HepG2 (cell line): ENCODE measurements around the gene TECTB. TPM values are rescaled to one million over a fixed set of nuclear protein-coding genes. Genes with fewer than 3 reads are reported as not detected.

Experiments used
- ARHGAP35 ChIP-seq: sonication (generic); formaldehyde crosslinking; IDR thresholded peaks from 2 replicates; pipeline ENCODE4 v1.9.0; 2022; ENCODE audit warnings: mild to moderate bottlenecking, inconsistent platforms, moderate library complexity, missing genetic modification reagents, borderline replicate concordance
- BHLHE40 ChIP-seq: IDR thresholded peaks from 2 replicates; pipeline ENCODE4 v1.6.1; 2011; ENCODE audit warnings: low read length, improper control_type of control experiment
- ELF1 ChIP-seq: sonication (generic); formaldehyde crosslinking; IDR thresholded peaks from 2 replicates; pipeline ENCODE4 v1.4.0; 2020; ENCODE audit warnings: missing genetic modification reagents
- FOXC1 ChIP-seq: sonication (generic); formaldehyde crosslinking; IDR thresholded peaks from 2 replicates; pipeline ENCODE4 v1.8.0; 2022; ENCODE audit warnings: mild to moderate bottlenecking, missing genetic modification reagents, borderline replicate concordance
- GLMP ChIP-seq: sonication (generic); formaldehyde crosslinking; IDR thresholded peaks from 2 replicates; pipeline ENCODE4 v1.9.0; 2021; ENCODE audit warnings: missing genetic modification reagents, mild to moderate bottlenecking, borderline replicate concordance
- MAFG ChIP-seq: sonication (generic); formaldehyde crosslinking; IDR thresholded peaks from 2 replicates; pipeline ENCODE4 v1.5.1; 2020; ENCODE audit warnings: mild to moderate bottlenecking, missing genetic modification reagents
- MAX ChIP-seq: IDR thresholded peaks from 2 replicates; pipeline ENCODE4 v1.6.1; 2012; ENCODE audit warnings: inconsistent platforms
- MXD4 ChIP-seq: IDR thresholded peaks from 2 replicates; pipeline ENCODE4 v1.6.1; 2016; ENCODE audit warnings: mild to moderate bottlenecking, missing biosample characterization, missing genetic modification reagents
- SMYD3 ChIP-seq: sonication (generic); formaldehyde crosslinking; IDR thresholded peaks from 2 replicates; pipeline ENCODE4 v1.8.1; 2023; ENCODE audit warnings: mild to moderate bottlenecking, missing genetic modification reagents
- TCF12 ChIP-seq, 2 experiments: fragments of 450-650 bp in 1 of 2; sonication (generic) in 1 of 2; formaldehyde crosslinking in 1 of 2; IDR thresholded peaks; 2 replicates each; pipeline versions ENCODE4 v1.6.1 to v1.8.0; 2017 to 2022; ENCODE audit warnings: antibody characterized with exemption in 1 of 2, mild to moderate bottlenecking in 1 of 2, missing genetic modification reagents in 1 of 2, moderate library complexity in 1 of 2
- ZBTB4 ChIP-seq: sonication (generic); formaldehyde crosslinking; IDR thresholded peaks from 2 replicates; pipeline ENCODE4 v1.4.0; 2020; ENCODE audit warnings: missing genetic modification reagents, mild to moderate bottlenecking, borderline replicate concordance
- ZBTB46 ChIP-seq: sonication (generic); formaldehyde crosslinking; IDR thresholded peaks from 2 replicates; pipeline ENCODE4 v1.4.0; 2020; ENCODE audit warnings: mild to moderate bottlenecking, missing genetic modification reagents, borderline replicate concordance
- ZKSCAN1 ChIP-seq: fragments of 150-350 bp; IDR thresholded peaks from 2 replicates; pipeline ENCODE4 v1.6.1; 2014; ENCODE audit warnings: low read length
- ZNF839 ChIP-seq: sonication (generic); formaldehyde crosslinking; IDR thresholded peaks from 2 replicates; pipeline ENCODE4 v1.4.0; 2020; ENCODE audit warnings: missing genetic modification reagents, mild to moderate bottlenecking, borderline replicate concordance
- ZNF891 ChIP-seq: sonication (generic); formaldehyde crosslinking; IDR thresholded peaks from 2 replicates; pipeline ENCODE4 v1.5.0; 2020; ENCODE audit warnings: mild to moderate bottlenecking, missing genetic modification reagents
- polyA plus RNA-seq, 8 experiments: library from polyadenylated mRNA; depleted of rRNA in 3 of 8; stranded (reverse) in 7 of 8; unstranded in 1 of 8; fragments of >200 nt; fragmentation: Illumina TruSeq in 4 of 8; extraction: Trizol in 4 of 8; gene quantifications; 2 replicates each; pipeline versions ENCODE4 v1.2.1 to v1.2.3, GENCODE V29; 2011 to 2016; ENCODE audit warnings: low read depth in 4 of 8, missing spikeins in 1 of 8, mixed read lengths in 1 of 8; ENCODE audit not compliant: insufficient read depth in 1 of 8
- total RNA-seq, 5 experiments: library from RNA; depleted of rRNA; stranded (reverse); fragments of >200 nt; fragmentation: Illumina TruSeq; extraction: Trizol; gene quantifications; 2 replicates each; pipeline ENCODE4 v1.2.3, GENCODE V29; 2016; ENCODE audit warnings: low read depth in 1 of 5

Gene TECTB
- total and polyA plus RNA-seq, 2 of the 13 experiments (the other 11 are each of a cell fraction or from before 2014, with no cell fraction given): 0.78 to 1.8 TPM

GRCh38 chr10:112314822-112315474, 31.7 kb downstream of the TECTB start (continued):
- TF ChIP-seq ZBTB4: no peak
- no peak for TF ChIP-seq ZNF891 (CRISPR knock-in tag)
- TF ChIP-seq SMYD3 (CRISPR knock-in tag): no peak
- 0 out of 2 replicates have a peak, but pooled peaks have one; percentile 26 for TF ChIP-seq MXD4
- no peak for TF ChIP-seq MAX
- TF ChIP-seq ZBTB46 (CRISPR knock-in tag): no peak
- TF ChIP-seq FOXC1 (CRISPR knock-in tag): 0 out of 2 replicates have a peak, but pooled peaks have one; percentile 25
- TF ChIP-seq MAFG (CRISPR knock-in tag): no peak
- no peak for TF ChIP-seq GLMP (CRISPR knock-in tag)
- TF ChIP-seq ELF1 (CRISPR knock-in tag): no peak
- TF ChIP-seq TCF12 (IDR thresholded peaks at IDR 0.05): no peak
- no peak for TF ChIP-seq TCF12 (CRISPR knock-in tag; IDR thresholded peaks at IDR 0.05)
- no peak for TF ChIP-seq ZKSCAN1
- TF ChIP-seq BHLHE40: peak; percentile 20; the same call in 1 of the 2 replicates
- TF ChIP-seq ZNF839 (CRISPR knock-in tag): no peak
- TF ChIP-seq ARHGAP35: no peak
